Bronchial epithelial cell (primary cell): Measurements from ENCODE around the gene RABL2A. TPM values are rescaled to one million over a fixed set of nuclear protein-coding genes. Genes with fewer than 3 reads are reported as not detected.
"Not testable (repeated sequence)": the region's sequence is repeated elsewhere in the genome, so short reads cannot be mapped to it uniquely, and the experiment has no call there.

Source experiments
- DNase-seq: peaks from one replicate; pipeline ENCODE4 v3.0.0-alpha.2; 2010; ENCODE audit warnings: low read depth
- FAIRE-seq: peaks from 2 replicates; lab custom pipeline; 2011; peaks lifted over from hg19 to GRCh38; lab: Jason Lieb, UNC
- H3K27me3 ChIP-seq: 2 replicates; pipeline ENCODE4 v1.5.1; 2011; ENCODE audit warnings: low read length; ENCODE audit not compliant: control insufficient read depth, insufficient read depth
- H3K36me3 ChIP-seq: 2 replicates; pipeline ENCODE4 v1.5.1; 2011; ENCODE audit warnings: low read length; ENCODE audit not compliant: control insufficient read depth, insufficient read depth
- H3K4me3 ChIP-seq: 2 replicates; pipeline ENCODE4 v1.5.1; 2011; ENCODE audit warnings: mild to moderate bottlenecking, low read depth, low read length, control low read depth
- total RNA-seq: library from RNA; depleted of rRNA; stranded (reverse); fragments of >200 nt; gene quantifications from 2 replicates; pipeline ENCODE4 v1.2.1, GENCODE V29; 2014
- TF ChIP-seq, protein P1 (sequence below): IDR thresholded peaks from 2 replicates; pipeline ENCODE4 v1.5.1; 2011; ENCODE audit warnings: mild to moderate bottlenecking, moderate library complexity, low read length, control low read depth, inconsistent platforms; ENCODE audit not compliant: insufficient read depth, severe bottlenecking

Gene RABL2A
- total RNA-seq, result 7.6 and 7.7 TPM in 2 replicates

DNA sequence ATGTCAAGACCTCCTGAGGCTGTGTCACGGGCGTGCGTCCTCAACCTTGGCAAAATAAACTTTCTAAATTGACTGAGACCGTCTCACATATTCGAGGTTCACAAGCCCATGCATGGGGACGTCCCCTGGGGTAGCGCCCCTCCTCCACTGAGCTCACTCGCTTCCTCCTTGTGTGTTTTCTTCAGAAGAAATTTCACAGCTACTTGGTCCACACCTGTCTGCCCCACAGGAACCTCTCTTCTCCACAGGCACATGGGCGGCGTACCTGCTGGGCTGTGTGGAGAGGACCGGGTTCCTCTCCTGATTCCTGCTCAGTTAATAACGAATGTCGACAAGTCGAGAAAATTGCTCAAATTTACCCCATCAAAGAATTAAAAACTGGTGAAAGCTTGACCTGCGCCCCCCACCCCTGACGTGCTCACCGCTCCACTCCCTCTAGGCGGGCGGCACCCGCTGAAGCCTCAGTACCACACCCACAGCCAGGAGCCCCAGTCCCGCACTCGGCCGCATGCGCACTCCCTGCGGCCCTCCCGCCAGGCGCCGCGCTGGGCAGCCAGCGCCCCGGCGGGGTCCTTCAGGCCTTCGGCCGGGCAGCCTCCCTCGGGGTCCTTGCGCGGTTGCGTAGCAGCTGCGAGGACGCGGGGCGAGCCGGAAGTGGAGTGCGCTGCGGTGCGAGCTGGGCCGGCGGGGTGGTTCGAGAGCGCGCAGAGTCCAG is at the start of gene RABL2A:
Gene RABL2A (plus strand): TSS at position 651 of the 715 bp plus-strand sequence. CDS start 1,341 bp downstream, outside the sequence.
- DNase-seq, result peak; percentile 56
- peak within 1 kb of the TSS; percentile 46 for H3K4me3 ChIP-seq
- not testable (repeated sequence) for H3K36me3 ChIP-seq, FAIRE-seq, H3K27me3 ChIP-seq

DNA sequence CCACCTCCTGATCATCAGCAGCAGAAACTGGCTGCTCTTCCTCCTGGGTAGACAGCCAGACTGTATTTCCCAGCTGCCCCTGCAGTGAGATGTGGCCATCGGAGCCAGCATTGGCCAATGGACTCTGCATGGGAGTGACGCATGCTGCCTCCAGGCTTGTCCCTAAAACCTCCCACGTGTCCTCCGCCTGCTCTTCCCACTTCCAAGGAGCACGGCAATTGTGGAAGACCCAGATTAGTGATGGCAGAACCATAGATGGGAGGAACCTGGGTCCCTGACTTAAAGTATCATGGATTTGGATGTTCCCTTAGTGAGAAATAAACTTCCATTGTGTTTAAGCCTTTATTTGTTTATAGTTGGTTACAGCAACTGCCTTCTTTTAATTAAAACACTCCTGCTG is 48.6 kb upstream of the RABL2A start:
- not testable (repeated sequence) for DNase-seq, H3K27me3 ChIP-seq, H3K36me3 ChIP-seq, FAIRE-seq, H3K4me3 ChIP-seq

DNA sequence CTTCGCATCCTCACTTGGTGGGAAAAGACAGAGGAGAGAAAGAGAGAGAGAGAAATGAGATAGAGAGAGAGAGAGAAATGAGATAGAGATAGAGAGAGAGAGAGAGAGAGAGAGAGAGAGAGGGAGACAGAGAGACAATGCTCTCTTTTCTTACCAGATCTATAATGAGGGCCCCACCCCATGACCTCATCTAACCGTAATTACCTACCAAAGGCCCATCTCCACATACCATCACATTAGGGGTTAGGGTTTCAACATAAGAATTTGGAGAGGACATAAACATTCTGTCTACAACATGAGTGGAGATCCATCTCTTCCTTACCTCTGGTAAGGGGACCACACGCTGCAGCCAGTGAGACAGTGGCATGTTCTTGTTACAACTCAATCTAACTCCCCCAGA is 44.6 kb upstream of the RABL2A start:
- FAIRE-seq, H3K4me3 ChIP-seq, H3K36me3 ChIP-seq, DNase-seq, H3K27me3 ChIP-seq: not testable (repeated sequence)

DNA sequence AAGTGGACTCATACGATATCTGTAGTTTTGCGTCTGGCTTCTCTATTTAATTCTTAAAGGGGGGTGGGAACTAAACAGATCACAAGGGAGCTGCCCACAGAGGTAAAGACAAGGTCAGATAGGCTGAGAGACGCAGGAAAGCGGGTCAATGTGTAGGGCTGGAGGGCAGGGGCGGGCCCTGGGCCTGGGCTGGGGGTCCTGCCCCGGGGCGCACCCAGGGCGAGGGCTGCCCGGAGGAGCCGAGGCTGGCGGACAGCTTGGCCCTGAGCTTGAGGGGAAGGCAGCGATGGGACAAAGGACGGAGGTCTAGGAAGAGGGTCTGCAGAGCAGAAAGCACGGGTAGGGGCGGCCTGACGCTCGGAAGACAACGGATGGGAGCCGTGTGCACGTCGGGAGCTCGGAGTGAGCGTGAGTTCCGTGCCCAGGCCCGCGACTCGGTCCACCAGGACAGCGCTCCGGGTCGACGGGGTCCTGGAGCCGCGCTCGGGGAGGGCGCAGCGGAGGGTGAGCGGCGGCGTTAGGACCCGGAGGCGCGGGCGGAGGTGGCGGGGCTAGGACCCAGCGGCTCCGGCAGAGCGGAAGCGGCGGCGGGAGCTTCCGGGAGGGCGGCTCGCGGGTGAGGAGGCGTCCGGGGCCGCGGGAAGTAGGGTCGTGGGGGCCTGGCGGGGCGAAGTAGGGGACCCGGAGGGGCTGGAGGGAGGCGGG is 43.4 kb upstream of the RABL2A start:
- H3K4me3 ChIP-seq, result peak overlapping the region; percentile 62
- H3K36me3 ChIP-seq, FAIRE-seq, H3K27me3 ChIP-seq: not testable (repeated sequence)
- DNase-seq, result peak; percentile 22

DNA sequence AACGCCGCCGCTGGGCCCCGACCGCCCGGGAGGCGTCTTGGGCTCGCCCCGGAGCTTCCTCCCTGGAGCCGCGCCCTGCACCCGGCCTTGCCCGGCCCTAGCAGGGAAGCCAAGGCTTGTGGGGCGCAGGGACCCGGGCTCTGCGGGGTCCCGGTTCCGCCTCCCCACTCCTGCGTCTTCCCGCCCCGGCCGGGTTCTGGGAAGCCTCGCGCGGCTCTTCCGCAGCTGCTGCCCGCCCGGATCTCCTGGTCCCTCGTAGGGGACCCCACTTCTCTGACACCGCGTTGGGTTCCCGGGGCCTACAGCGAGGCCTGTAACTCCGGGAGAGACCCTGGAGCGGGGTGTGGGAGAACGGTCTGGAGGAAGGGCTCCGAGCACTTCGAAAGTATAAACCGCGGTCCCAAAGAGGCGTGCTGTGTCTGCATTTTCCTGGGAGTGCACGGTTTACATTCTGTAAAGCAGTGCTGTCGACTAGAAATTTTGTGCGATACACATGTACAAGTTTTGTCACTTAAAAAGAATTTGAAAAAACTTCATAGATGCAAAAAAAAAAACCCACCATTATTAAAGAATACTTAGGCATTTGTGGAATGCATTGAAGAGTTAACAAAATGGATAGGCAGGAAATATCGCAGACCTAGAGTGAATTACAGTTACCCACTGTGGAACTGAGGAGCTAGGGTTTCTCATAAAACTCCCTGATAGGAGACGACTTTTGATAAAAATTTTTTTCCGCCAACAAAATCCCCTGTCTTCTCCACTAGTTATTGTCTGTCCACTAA is 42.6 kb upstream of the RABL2A start:
- FAIRE-seq, DNase-seq, H3K27me3 ChIP-seq, H3K36me3 ChIP-seq: not testable (repeated sequence)
- peak overlapping the region; percentile 62 for H3K4me3 ChIP-seq

DNA sequence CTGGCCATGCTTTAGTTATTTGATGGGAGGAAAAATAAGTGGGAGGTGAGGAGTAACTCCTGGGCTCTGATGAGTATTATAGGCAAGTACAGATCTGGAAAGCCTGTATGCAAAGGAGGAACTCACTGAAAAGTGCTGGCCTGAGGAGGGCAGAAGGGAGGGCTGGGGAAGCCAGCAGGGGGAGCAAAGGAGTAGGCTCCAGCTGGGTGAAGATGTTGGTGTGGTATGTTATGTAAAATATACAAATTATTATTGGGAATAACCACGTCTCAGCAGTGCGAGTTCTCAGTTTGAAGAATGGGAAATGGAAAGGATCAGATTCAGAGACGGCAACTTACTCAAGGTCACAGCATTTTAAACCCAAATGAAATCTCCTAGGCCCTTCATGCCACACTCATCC is 39.9 kb upstream of the RABL2A start:
- DNase-seq, result peak; percentile 41
- not testable (repeated sequence) for H3K27me3 ChIP-seq, FAIRE-seq, H3K36me3 ChIP-seq, H3K4me3 ChIP-seq
- TF ChIP-seq, protein P1, sequence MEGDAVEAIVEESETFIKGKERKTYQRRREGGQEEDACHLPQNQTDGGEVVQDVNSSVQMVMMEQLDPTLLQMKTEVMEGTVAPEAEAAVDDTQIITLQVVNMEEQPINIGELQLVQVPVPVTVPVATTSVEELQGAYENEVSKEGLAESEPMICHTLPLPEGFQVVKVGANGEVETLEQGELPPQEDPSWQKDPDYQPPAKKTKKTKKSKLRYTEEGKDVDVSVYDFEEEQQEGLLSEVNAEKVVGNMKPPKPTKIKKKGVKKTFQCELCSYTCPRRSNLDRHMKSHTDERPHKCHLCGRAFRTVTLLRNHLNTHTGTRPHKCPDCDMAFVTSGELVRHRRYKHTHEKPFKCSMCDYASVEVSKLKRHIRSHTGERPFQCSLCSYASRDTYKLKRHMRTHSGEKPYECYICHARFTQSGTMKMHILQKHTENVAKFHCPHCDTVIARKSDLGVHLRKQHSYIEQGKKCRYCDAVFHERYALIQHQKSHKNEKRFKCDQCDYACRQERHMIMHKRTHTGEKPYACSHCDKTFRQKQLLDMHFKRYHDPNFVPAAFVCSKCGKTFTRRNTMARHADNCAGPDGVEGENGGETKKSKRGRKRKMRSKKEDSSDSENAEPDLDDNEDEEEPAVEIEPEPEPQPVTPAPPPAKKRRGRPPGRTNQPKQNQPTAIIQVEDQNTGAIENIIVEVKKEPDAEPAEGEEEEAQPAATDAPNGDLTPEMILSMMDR, result peak; percentile 53

DNA sequence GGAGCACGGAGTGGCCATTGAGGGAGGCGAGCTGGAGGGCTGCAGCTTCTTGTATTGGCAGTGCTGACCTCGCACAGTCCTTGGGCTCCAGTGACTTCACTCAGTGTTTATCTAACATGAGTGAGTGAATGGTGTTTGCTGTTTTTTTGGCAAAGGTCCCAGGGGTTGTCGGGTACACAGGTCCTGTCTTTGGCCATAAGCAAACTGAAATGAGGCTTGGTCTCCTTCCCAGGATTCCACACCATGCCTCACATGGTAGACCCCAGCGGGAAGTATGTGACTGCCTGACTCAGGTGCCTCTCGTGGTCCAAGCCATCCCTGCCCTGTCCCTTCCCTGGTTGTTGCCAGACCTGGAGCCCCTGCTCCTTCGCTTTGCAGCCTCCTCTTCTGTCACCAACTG is 37.5 kb upstream of the RABL2A start:
- not testable (repeated sequence) for H3K4me3 ChIP-seq, H3K36me3 ChIP-seq, FAIRE-seq, H3K27me3 ChIP-seq, DNase-seq

DNA sequence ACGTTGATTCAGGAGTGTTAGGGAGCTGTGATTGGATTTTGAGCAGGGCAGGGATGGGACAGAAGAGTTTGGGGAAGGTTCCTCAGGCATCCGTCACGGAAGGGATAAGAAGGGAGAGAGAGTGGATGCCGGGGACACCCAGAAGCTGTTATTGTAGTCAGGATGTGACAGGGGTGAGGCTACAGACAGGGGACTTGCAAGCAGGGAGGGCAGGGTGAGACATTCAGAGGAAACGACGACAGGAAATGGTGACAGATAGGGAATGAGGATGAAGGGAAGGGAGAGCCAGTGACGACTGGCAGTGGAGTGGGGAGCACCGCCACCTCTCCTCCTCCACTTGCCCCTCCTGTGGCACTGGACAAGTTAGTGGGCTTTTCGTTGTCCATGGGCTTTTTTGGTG is 35.1 kb upstream of the RABL2A start:
- not testable (repeated sequence) for FAIRE-seq, H3K27me3 ChIP-seq, H3K36me3 ChIP-seq, H3K4me3 ChIP-seq, DNase-seq

DNA sequence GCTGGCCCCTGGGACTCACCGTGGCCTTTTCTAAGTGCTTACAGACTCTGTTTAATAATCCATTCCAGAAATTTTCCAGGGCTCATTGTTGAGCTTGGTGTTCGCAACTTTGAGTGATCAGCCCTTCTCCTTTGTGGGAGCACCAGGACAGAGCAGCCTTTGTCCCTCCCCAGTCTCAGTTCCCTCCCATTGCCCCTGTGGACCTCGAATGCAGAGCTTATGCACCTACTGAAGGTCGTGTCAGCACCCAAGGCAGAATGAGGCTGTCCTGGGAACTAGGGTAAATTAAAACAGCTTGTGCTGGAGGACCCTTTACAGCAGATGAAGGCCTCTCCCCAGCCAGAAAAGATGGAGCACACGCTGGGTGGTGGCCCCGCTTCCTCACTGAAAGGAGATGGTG is 33.8 kb upstream of the RABL2A start:
- FAIRE-seq, H3K27me3 ChIP-seq, DNase-seq, H3K36me3 ChIP-seq, H3K4me3 ChIP-seq: not testable (repeated sequence)

DNA sequence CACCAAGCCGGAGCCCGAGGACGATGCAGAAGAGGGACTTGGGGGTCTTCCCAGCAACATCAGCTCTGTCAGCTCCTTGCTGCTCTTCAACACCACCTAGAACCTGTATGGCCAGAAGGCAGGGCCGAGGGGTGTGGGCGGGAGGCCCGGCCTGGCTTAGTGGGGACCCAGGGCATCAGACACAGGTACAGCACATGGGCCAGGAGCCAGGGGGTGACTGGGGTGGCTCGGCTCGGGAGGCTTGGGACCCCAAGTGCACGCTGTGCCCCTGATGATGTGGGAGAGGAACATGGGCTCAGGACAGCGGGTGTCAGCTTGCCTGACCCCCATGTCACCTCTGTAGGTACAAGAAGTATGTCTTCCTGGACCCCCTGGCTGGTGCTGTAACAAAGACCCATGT is 31.3 kb upstream of the RABL2A start:
- FAIRE-seq, H3K36me3 ChIP-seq, DNase-seq, H3K4me3 ChIP-seq, H3K27me3 ChIP-seq: not testable (repeated sequence)

DNA sequence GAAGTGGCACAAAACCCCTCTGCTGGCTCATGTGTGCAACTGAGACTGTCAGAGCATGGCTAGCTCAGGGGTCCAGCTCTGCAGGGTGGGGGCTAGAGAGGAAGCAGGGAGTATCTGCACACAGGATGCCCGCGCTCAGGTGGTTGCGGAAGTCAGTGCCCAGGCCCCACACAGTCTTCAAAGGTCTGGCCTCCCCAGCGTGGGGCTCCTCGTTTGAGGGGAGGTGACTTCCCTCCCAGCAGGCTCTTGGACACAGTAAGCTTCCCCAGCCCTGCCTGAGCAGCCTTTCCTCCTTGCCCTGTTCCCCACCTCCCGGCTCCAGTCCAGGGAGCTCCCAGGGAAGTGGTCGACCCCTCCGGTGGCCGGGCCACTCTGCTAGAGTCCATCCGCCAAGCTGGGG is 29.9 kb upstream of the RABL2A start:
- not testable (repeated sequence) for DNase-seq, H3K36me3 ChIP-seq, H3K27me3 ChIP-seq, H3K4me3 ChIP-seq, FAIRE-seq
